Measurements from ENCODE around the gene PTPRN2.
"Not testable (repeated sequence)": the region's sequence is repeated elsewhere in the genome, so short reads cannot be mapped to it uniquely, and the experiment has no call there.

The PTPRN2 gene

GRCh38 chr7:158331826-158332450 is 255.7 kb downstream of the PTPRN2 start:
- DNase-seq = not testable (repeated sequence)

GRCh38 chr7:158329686-158330085 is 257.9 kb downstream of the PTPRN2 start:
- DNase-seq = no peak

GRCh38 chr7:158329014-158329610 is 258.5 kb downstream of the PTPRN2 start:
- no peak for DNase-seq

- DNase-seq = no peak
Measured at GRCh38 chr7:158328376-158329013, 259.1 kb downstream of the PTPRN2 start.

- DNase-seq = no peak
Measured at GRCh38 chr7:158327571-158328180, 259.9 kb downstream of the PTPRN2 start.

GRCh38 chr7:158327012-158327411 is 260.6 kb downstream of the PTPRN2 start:
- no peak for DNase-seq

GRCh38 chr7:158325530-158326381 is 261.9 kb downstream of the PTPRN2 start:
- DNase-seq = no peak

GRCh38 chr7:158324397-158325360 is 262.9 kb downstream of the PTPRN2 start:
- no peak for DNase-seq

GRCh38 chr7:158323741-158324396 is 263.8 kb downstream of the PTPRN2 start:
- no peak for DNase-seq

- no peak for DNase-seq
Measured at GRCh38 chr7:158322616-158323530, 264.8 kb downstream of the PTPRN2 start.

GRCh38 chr7:158321936-158322615 is 265.5 kb downstream of the PTPRN2 start:
- DNase-seq = no peak

- no peak for DNase-seq
Measured at GRCh38 chr7:158321056-158321700, 266.4 kb downstream of the PTPRN2 start.

GRCh38 chr7:158320328-158320727 is 267.3 kb downstream of the PTPRN2 start:
- DNase-seq = no peak

GRCh38 chr7:158318511-158318913 is 269.1 kb downstream of the PTPRN2 start:
- no peak for DNase-seq

- no peak for DNase-seq
Measured at GRCh38 chr7:158317238-158318205, 270.1 kb downstream of the PTPRN2 start.

GRCh38 chr7:158316466-158317031 is 271.1 kb downstream of the PTPRN2 start:
- no peak for DNase-seq

- no peak for DNase-seq
Measured at GRCh38 chr7:158315881-158316280, 271.7 kb downstream of the PTPRN2 start.
